ENCODE measurements around the gene ASNSD1. TPM values are rescaled to one million over a fixed set of nuclear protein-coding genes. Genes with fewer than 3 reads are reported as not detected.

The ASNSD1 gene
- total and polyA plus RNA-seq, 9 of the 15 experiments (the other 6 are each of a cell fraction or from before 2014, with no cell fraction given) = 23.9 to 56.4 (median 38.3) TPM

GRCh38 chr2:189613077-189613636, 48.1 kb upstream of the ASNSD1 start (continued):
- TF ChIP-seq ATF3 (IDR thresholded peaks at IDR 0.05) (peak; percentile 42; the same call in 1 of the 2 replicates), ATF3 (CRISPR knock-in tag; conservative IDR thresholded peaks at IDR 0.05) (no peak), TCF3 (CRISPR knock-in tag; IDR thresholded peaks at IDR 0.05) (peak; percentile 79), PKNOX1 (IDR thresholded peaks at IDR 0.05) (peak; percentile 83), RBM39 (optimal IDR thresholded peaks at IDR 0.05; ENCODE audit: low read depth, low read length) (no peak), BCL6 (CRISPR knock-in tag; IDR thresholded peaks at IDR 0.05) (no peak), DLX4 (CRISPR knock-in tag; IDR thresholded peaks at IDR 0.05) (no peak), POLR2G (IDR thresholded peaks at IDR 0.05; ENCODE audit: low read depth, low read length) (no peak), IRF9 (tag; IDR thresholded peaks at IDR 0.05) (no peak), TGIF2 (CRISPR knock-in tag; IDR thresholded peaks at IDR 0.05) (no peak), NCOA2 (IDR thresholded peaks at IDR 0.05; ENCODE audit: partially characterized antibody in 2 of 2) (no peak), FOXK1 (CRISPR knock-in tag; IDR thresholded peaks at IDR 0.05; ENCODE audit: borderline replicate concordance) (no peak), ZNF316 (IDR thresholded peaks at IDR 0.05) (peak; percentile 85), HMG20A (CRISPR knock-in tag; conservative IDR thresholded peaks at IDR 0.05) (no peak), CREB1 (IDR thresholded peaks at IDR 0.05) (peak; percentile 68), CREB1 (CRISPR knock-in tag; IDR thresholded peaks at IDR 0.05) (no peak; the same call in 1 of the 2 replicates), TRIM28 (IDR thresholded peaks at IDR 0.05) (no peak), HNRNPH1 (optimal IDR thresholded peaks at IDR 0.05; ENCODE audit: low read depth, low read length) (no peak), ZNF766 (CRISPR knock-in tag; conservative IDR thresholded peaks at IDR 0.05) (peak; percentile 60), ZNF347 (CRISPR knock-in tag; IDR thresholded peaks at IDR 0.05; ENCODE audit: low read depth) (no peak), POU5F1 (IDR thresholded peaks at IDR 0.05; ENCODE audit: borderline replicate concordance, low read depth, low read length, partially characterized antibody) (no peak), BRF2 (IDR thresholded peaks at IDR 0.05; ENCODE audit: borderline replicate concordance, insufficient read depth, insufficient read length) (no peak), TEAD1 (CRISPR knock-in tag; IDR thresholded peaks at IDR 0.05) (peak in 1 of 2 experiments; percentile 93; a peak in 2 of 4 replicates), MTA2 (IDR thresholded peaks at IDR 0.05; ENCODE audit: low read depth) (peak; percentile 52; the same call in 1 of the 2 replicates), HMG20B (CRISPR knock-in tag; IDR thresholded peaks at IDR 0.05) (no peak), CEBPB (tag; IDR thresholded peaks at IDR 0.05) (no peak), RFX5 (IDR thresholded peaks at IDR 0.05; ENCODE audit: low read depth, low read length) (no peak)
